ENCODE data around the gene GIPC1. TPM values are rescaled to one million over a fixed set of nuclear protein-coding genes. Genes with fewer than 3 reads are reported as not detected.
A peak's percentile ranks its signal among the peaks of the same experiment; 100 is the strongest.

The GIPC1 gene
- total and polyA plus RNA-seq, 12 donors, result 26.6 to 107 (median 64.3) TPM

GRCh38 chr19:14479309-14479974, 16.5 kb downstream of the GIPC1 start:
- no peak for TF ChIP-seq POLR2A (IDR thresholded peaks at IDR 0.05)
- TF ChIP-seq, protein P1, sequence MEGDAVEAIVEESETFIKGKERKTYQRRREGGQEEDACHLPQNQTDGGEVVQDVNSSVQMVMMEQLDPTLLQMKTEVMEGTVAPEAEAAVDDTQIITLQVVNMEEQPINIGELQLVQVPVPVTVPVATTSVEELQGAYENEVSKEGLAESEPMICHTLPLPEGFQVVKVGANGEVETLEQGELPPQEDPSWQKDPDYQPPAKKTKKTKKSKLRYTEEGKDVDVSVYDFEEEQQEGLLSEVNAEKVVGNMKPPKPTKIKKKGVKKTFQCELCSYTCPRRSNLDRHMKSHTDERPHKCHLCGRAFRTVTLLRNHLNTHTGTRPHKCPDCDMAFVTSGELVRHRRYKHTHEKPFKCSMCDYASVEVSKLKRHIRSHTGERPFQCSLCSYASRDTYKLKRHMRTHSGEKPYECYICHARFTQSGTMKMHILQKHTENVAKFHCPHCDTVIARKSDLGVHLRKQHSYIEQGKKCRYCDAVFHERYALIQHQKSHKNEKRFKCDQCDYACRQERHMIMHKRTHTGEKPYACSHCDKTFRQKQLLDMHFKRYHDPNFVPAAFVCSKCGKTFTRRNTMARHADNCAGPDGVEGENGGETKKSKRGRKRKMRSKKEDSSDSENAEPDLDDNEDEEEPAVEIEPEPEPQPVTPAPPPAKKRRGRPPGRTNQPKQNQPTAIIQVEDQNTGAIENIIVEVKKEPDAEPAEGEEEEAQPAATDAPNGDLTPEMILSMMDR (IDR thresholded peaks at IDR 0.05), result no peak
- no peaks in the 10 kb centered on the region for H3K27me3 ChIP-seq
- intact Hi-C loops (cut with DNase I), result no loop called here
- H3K4me3 ChIP-seq, result no peak overlapping the region
- peaks cover 0 to 33% of the 10 kb centered on the region in 2 donors for H3K36me3 ChIP-seq (replicated peaks in 1 of 2)
- peaks cover 0 to 15% of the 10 kb centered on the region in 2 donors for H3K4me1 ChIP-seq (replicated peaks in 1 of 2)
- WGBS, 4 donors, result 86 to 92% (median 90%) methylated on average over 11 to 14 of the region's 14 CpGs
- no peaks in the 10 kb centered on the region for H3K9me3 ChIP-seq (replicated peaks in 1 of 3)
- DNase-seq, result no peak
- peak overlapping the region in 1 of 5 donors; percentile 40 for H3K27ac ChIP-seq

- peaks cover 0 to 33% of the 10 kb centered on the region in 2 donors for H3K36me3 ChIP-seq (replicated peaks in 1 of 2)
- intact Hi-C loops (cut with DNase I), result no loop called here
- WGBS, 4 donors, result 71 to 85% (median 72%) methylated on average over 17 to 24 of the region's 24 CpGs
- no peak for TF ChIP-seq POLR2A (IDR thresholded peaks at IDR 0.05)
- TF ChIP-seq, protein P1 (IDR thresholded peaks at IDR 0.05), result no peak
- peaks cover 0 to 19% of the 10 kb centered on the region in 2 donors for H3K4me1 ChIP-seq (replicated peaks in 1 of 2)
- peak in 1 of 7 donors; percentile 38 for DNase-seq
- no peak overlapping the region for H3K4me3 ChIP-seq
- H3K27ac ChIP-seq, result peak overlapping the region in 2 of 5 donors; percentile 52 to 78
- no peaks in the 10 kb centered on the region for H3K27me3 ChIP-seq
- H3K9me3 ChIP-seq (replicated peaks in 1 of 3), result no peaks in the 10 kb centered on the region
Observed at GRCh38 chr19:14478113-14478545, 17.8 kb downstream of the GIPC1 start.

- TF ChIP-seq, protein P1 (IDR thresholded peaks at IDR 0.05), result no peak
- no peak for TF ChIP-seq POLR2A (IDR thresholded peaks at IDR 0.05)
- Histone ChIP-seq H3K4me1 (replicated peaks in 1 of 2) (peaks cover 0 to 21% of the 10 kb centered on the region in 2 donors), H3K36me3 (replicated peaks in 1 of 2) (peaks cover 0 to 31% of the 10 kb centered on the region in 2 donors), H3K9me3 (replicated peaks in 1 of 3) (no peaks in the 10 kb centered on the region), H3K4me3 (no peak overlapping the region), H3K27ac (peak overlapping the region in 2 of 5 donors; percentile 59 to 78), H3K27me3 (no peaks in the 10 kb centered on the region)
- WGBS, 4 donors, result 64 to 82% (median 69%) methylated on average over 8 to 10 of the region's 10 CpGs
- intact Hi-C loops (cut with DNase I), result no loop called here
- DNase-seq, result peak in 2 of 7 donors; percentile 33 to 48
Observed at GRCh38 chr19:14477418-14478112, 18.4 kb downstream of the GIPC1 start.

- H3K4me1 ChIP-seq (replicated peaks in 1 of 2), result peaks cover 0 to 25% of the 10 kb centered on the region in 2 donors
- H3K9me3 ChIP-seq (replicated peaks in 1 of 3), result no peaks in the 10 kb centered on the region
- TF ChIP-seq, protein P1 (IDR thresholded peaks at IDR 0.05), result no peak
- no peak for TF ChIP-seq POLR2A (IDR thresholded peaks at IDR 0.05)
- peaks cover 0 to 25% of the 10 kb centered on the region in 2 donors for H3K36me3 ChIP-seq (replicated peaks in 1 of 2)
- WGBS, 4 donors, result 57 to 66% (median 60%) methylated on average over 18 to 26 of the region's 26 CpGs
- DNase-seq, result peak in 3 of 7 donors; percentile 29 to 88 (median 55)
- no peaks in the 10 kb centered on the region for H3K27me3 ChIP-seq
- intact Hi-C loops (cut with DNase I), result no loop called here
- peak overlapping the region in 2 of 5 donors; percentile 59 to 78 for H3K27ac ChIP-seq
- no peak overlapping the region for H3K4me3 ChIP-seq
Observed at GRCh38 chr19:14476673-14477401, 19.1 kb downstream of the GIPC1 start.

Data from adrenal gland (tissue), 12 donors.